Hepatocyte (in vitro differentiated cells): ENCODE results near the gene XPNPEP1. TPM values are rescaled to one million over a fixed set of nuclear protein-coding genes. Genes with fewer than 3 reads are reported as not detected.

Experiments used
- DNase-seq: peaks from one replicate; pipeline ENCODE4 v3.0.0-alpha.2; 2016; ENCODE audit warnings: low spot score
- H2AFZ ChIP-seq: fragments of 200-600 bp; sonication (generic); 2 replicates; pipeline ENCODE4 v1.6.0; 2016; ENCODE audit warnings: antibody characterized with exemption, mild to moderate bottlenecking
- H3K27ac ChIP-seq: fragments of 200-600 bp; sonication (generic); 2 replicates; pipeline ENCODE4 v1.5.1; 2016; ENCODE audit warnings: mild to moderate bottlenecking
- H3K27me3 ChIP-seq: fragments of 200-600 bp; sonication (generic); 2 replicates; pipeline ENCODE4 v1.6.1; 2016
- H3K36me3 ChIP-seq: fragments of 200-600 bp; sonication (generic); replicated peaks from 2 replicates; pipeline ENCODE4 v1.5.1; 2016; ENCODE audit warnings: low read depth; ENCODE audit not compliant: insufficient read depth
- H3K4me1 ChIP-seq: fragments of 200-600 bp; sonication (generic); 2 replicates; pipeline ENCODE4 v1.5.1; 2016; ENCODE audit warnings: mild to moderate bottlenecking, moderate library complexity; ENCODE audit not compliant: insufficient read depth
- H3K4me2 ChIP-seq: fragments of 200-600 bp; sonication (generic); 2 replicates; pipeline ENCODE4 v1.6.0; 2016
- H3K4me3 ChIP-seq: fragments of 200-600 bp; sonication (generic); 2 replicates; pipeline ENCODE4 v1.5.1; 2016; ENCODE audit warnings: mild to moderate bottlenecking
- H3K79me2 ChIP-seq: fragments of 200-600 bp; sonication (generic); 2 replicates; pipeline ENCODE4 v1.6.0; 2017; ENCODE audit warnings: mild to moderate bottlenecking
- H3K9me2 ChIP-seq: fragments of 200-600 bp; sonication (generic); replicated peaks from 2 replicates; pipeline ENCODE4 v1.6.0; 2017; ENCODE audit warnings: mild to moderate bottlenecking; ENCODE audit not compliant: insufficient read depth
- H3K9me3 ChIP-seq: fragments of 200-600 bp; sonication (generic); 2 replicates; pipeline ENCODE4 v1.5.1; 2016; ENCODE audit warnings: low read depth, mild to moderate bottlenecking
- H4K20me1 ChIP-seq: fragments of 200-600 bp; sonication (generic); 2 replicates; pipeline ENCODE4 v1.6.0; 2016; ENCODE audit warnings: mild to moderate bottlenecking; ENCODE audit not compliant: insufficient read depth, poor library complexity, severe bottlenecking
- EZH2 ChIP-seq: fragments of 200-600 bp; sonication (generic); IDR thresholded peaks from 2 replicates; pipeline ENCODE4 v1.6.1; 2016; ENCODE audit warnings: antibody characterized with exemption, mild to moderate bottlenecking, borderline replicate concordance
- EZH2phosphoT487 ChIP-seq: fragments of 200-600 bp; sonication (generic); IDR thresholded peaks from one replicate; pipeline ENCODE4 v1.6.1; 2018; ENCODE audit warnings: antibody characterized with exemption, mild to moderate bottlenecking, low read depth, moderate library complexity; ENCODE audit not compliant: unreplicated experiment, severe bottlenecking
- WGBS: methylation state at CpG from one replicate; pipeline ENCODE4 v1.1.6; 2016; ENCODE audit warnings: low lambda C conversion rate; ENCODE audit errors: missing lambda C conversion rate; 5-methylcytosine and 5-hydroxymethylcytosine counted together
- polyA plus RNA-seq: library from polyadenylated mRNA; unstranded; fragments of >200 nt; fragmentation: Nextera tagmentation; extraction: Ambion mirVana; gene quantifications from 2 replicates; pipeline ENCODE4 v1.2.1, GENCODE V29; 2016
- total RNA-seq: library from RNA; depleted of rRNA; stranded (reverse); fragments of >200 nt; gene quantifications from 2 replicates; pipeline ENCODE4 v1.2.3, GENCODE V29; 2014
- TF ChIP-seq, protein P1 (sequence below): fragments of 200-600 bp; sonication (generic); IDR thresholded peaks from 2 replicates; pipeline ENCODE4 v1.5.1; 2016; ENCODE audit warnings: antibody characterized with exemption, mild to moderate bottlenecking; ENCODE audit not compliant: poor library complexity

Gene XPNPEP1
- total and polyA plus RNA-seq, 2 experiments from 2014 or later = 55.5 to 99.4 TPM

DNA sequence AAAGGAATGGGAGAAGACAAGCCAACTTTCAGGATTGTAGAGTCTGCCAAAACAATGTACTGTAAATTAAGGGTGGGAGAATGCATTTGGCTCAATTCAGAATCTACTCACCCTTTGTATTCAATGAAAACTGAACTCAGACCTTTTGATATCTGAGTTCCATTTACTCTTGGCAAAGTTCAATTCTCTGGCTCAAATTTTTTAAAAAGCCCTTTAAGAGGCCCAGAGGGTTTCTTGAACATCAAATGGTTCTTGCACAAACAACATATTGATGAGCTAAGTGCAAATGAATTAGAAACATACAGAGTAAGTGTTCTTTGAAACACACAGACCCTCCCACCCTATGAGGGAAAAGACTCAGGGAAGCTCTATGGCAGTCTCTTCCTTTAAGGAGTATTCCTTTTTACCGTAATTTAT, 5.2 kb upstream of the XPNPEP1 start:
- Histone ChIP-seq H3K27ac (peak overlapping the region; percentile 80), H3K9me2 (no peaks in the 10 kb centered on the region), H3K4me3 (no peak overlapping the region), H3K79me2 (peaks cover 3% of the 10 kb centered on the region), H4K20me1 (no peaks in the 10 kb centered on the region), H2AFZ (no peak overlapping the region), H3K9me3 (no peaks in the 10 kb centered on the region), H3K27me3 (no peaks in the 10 kb centered on the region), H3K36me3 (no peaks in the 10 kb centered on the region), H3K4me2 (no peak overlapping the region), H3K4me1 (no peaks in the 10 kb centered on the region)
- 50% methylated on average over 1 of the region's 1 CpG for WGBS
- DNase-seq = no peak
- TF ChIP-seq EZH2 = no peak
- no peak for TF ChIP-seq EZH2phosphoT487
- TF ChIP-seq, protein P1, sequence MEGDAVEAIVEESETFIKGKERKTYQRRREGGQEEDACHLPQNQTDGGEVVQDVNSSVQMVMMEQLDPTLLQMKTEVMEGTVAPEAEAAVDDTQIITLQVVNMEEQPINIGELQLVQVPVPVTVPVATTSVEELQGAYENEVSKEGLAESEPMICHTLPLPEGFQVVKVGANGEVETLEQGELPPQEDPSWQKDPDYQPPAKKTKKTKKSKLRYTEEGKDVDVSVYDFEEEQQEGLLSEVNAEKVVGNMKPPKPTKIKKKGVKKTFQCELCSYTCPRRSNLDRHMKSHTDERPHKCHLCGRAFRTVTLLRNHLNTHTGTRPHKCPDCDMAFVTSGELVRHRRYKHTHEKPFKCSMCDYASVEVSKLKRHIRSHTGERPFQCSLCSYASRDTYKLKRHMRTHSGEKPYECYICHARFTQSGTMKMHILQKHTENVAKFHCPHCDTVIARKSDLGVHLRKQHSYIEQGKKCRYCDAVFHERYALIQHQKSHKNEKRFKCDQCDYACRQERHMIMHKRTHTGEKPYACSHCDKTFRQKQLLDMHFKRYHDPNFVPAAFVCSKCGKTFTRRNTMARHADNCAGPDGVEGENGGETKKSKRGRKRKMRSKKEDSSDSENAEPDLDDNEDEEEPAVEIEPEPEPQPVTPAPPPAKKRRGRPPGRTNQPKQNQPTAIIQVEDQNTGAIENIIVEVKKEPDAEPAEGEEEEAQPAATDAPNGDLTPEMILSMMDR = no peak

DNA sequence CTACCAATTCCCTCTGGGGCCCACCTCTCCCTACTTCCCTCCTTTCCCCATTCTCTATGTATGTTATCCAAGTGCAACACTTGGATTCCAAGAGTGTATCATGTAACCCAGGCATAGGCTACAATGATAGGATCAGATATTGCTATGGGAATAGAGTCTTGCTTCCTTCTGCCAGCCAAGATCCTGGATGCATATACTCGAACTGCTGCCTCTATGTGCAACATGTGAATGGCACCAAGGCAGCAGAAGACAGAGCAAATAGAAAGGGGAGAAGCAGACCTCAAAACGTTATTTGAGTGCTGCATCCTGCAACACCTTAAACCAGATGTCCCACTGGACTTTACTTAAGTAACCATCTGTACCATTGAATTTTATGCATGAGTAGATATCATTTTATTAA, 3.5 kb upstream of the XPNPEP1 start:
- peaks cover 6% of the 10 kb centered on the region for H3K4me1 ChIP-seq

DNA sequence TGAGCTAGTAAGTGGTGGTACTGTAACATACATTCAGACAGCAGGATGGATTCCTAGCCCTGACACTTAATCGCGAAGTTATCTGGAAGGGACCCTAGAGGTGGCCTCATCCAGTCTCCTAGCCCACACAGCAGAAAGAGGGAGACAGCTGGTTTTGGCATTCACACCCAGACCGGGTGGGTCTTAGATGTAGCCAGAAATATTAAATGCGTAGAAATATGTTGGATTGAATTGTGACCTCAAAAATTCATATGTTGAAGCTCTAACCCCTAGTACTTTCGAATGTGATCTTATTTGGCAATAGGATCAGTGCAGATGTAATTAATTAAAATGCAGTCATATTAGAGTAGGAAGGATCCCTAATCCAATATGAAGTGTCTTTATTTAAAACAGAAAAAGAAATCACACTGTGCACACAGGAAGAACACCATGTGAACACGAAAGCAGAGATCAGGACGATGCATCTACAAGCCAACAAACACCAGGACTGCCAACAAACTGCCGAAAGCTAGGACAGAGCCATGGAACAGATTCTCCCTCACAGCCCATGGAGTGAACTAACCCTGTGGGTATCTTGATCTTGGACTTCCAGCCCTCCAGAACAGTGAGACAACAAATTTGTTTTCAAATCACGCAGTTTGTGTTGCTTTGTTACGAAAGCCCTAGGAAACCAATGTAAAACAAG, 2.9 kb upstream of the XPNPEP1 start:
- Histone ChIP-seq H3K36me3 (no peaks in the 10 kb centered on the region), H3K27ac (no peak overlapping the region), H3K4me3 (no peak overlapping the region), H2AFZ (no peak overlapping the region), H3K27me3 (no peaks in the 10 kb centered on the region), H3K9me2 (no peaks in the 10 kb centered on the region), H3K79me2 (peaks cover 22% of the 10 kb centered on the region), H3K4me1 (peaks cover 9% of the 10 kb centered on the region), H3K4me2 (no peak overlapping the region), H3K9me3 (no peaks in the 10 kb centered on the region), H4K20me1 (no peaks in the 10 kb centered on the region)
- DNase-seq = no peak
- TF ChIP-seq EZH2phosphoT487 = no peak
- TF ChIP-seq, protein P1 = no peak
- no peak for TF ChIP-seq EZH2
- WGBS = 97% methylated on average over 10 of the region's 10 CpGs

More for the DNA sequence above, 3.5 kb upstream of the XPNPEP1 start:
- no peaks in the 10 kb centered on the region for H3K36me3 ChIP-seq
- H3K4me3 ChIP-seq = no peak overlapping the region
- no peak overlapping the region for H3K4me2 ChIP-seq
- H2AFZ ChIP-seq = no peak overlapping the region
- no peak for DNase-seq
- H3K9me2 ChIP-seq = no peaks in the 10 kb centered on the region
- no peaks in the 10 kb centered on the region for H3K27me3 ChIP-seq
- 74% methylated on average over 2 of the region's 2 CpGs for WGBS
- peaks cover 16% of the 10 kb centered on the region for H3K79me2 ChIP-seq
- H3K9me3 ChIP-seq = no peaks in the 10 kb centered on the region
- no peak overlapping the region for H3K27ac ChIP-seq
- TF ChIP-seq EZH2phosphoT487 (no peak), EZH2 (no peak)
- TF ChIP-seq, protein P1 = no peak
- H4K20me1 ChIP-seq = no peaks in the 10 kb centered on the region
